Measurements from ENCODE around the gene TMEM164.

The TMEM164 gene

DNA sequence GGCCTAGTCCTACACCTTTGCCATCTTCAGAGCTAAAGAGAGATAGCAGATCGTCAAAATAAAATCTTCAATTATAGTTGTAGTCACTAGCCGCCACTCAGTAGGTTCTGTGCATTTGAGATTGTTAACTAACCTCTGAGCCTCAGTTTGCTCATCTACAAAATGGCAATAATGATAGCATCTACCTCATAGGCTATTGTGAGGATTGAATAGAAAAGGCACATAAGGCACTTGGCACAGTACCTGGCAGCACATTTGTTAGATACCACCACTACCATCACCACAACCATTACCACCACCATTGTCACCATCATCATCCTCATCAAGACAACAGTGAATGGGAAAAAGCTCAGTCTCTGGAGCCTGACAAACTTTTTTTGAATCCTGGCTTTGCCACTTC lies 180.4 kb downstream of the TMEM164 start:
- no peaks in the 10 kb centered on the region for H3K27me3 ChIP-seq (ENCODE audit: insufficient read depth, low read length, poor library complexity)
- H3K56ac ChIP-seq (ENCODE audit: low read length) = no peak overlapping the region
- no peak overlapping the region for H3K4me2 ChIP-seq (ENCODE audit: low read length)
- H3K27ac ChIP-seq (ENCODE audit: low read depth, low read length) = no peak overlapping the region
- H3K4me1 ChIP-seq (ENCODE audit: control insufficient read depth, low read depth, low read length) = no peaks in the 10 kb centered on the region
- no peak overlapping the region for H3K23ac ChIP-seq (ENCODE audit: low read length)
- H3K4me3 ChIP-seq (ENCODE audit: low read length) = no peak overlapping the region
- no peak for DNase-seq
- no peak overlapping the region for H2BK15ac ChIP-seq (replicated peaks; ENCODE audit: low read depth)
- no peak overlapping the region for H3K4ac ChIP-seq (ENCODE audit: low read depth, low read length)
- H2BK120ac ChIP-seq (ENCODE audit: low read depth, low read length) = no peak overlapping the region
- no peak overlapping the region for H4K8ac ChIP-seq (ENCODE audit: low read depth, low read length)
- no peaks in the 10 kb centered on the region for H3K79me1 ChIP-seq (ENCODE audit: low read length)
- WGBS (ENCODE audit: extremely low coverage, insufficient coverage, low lambda C conversion rate) = no CpG with 5 or more reads among the region's 2 CpGs
- no peak overlapping the region for H2BK5ac ChIP-seq (ENCODE audit: low read length)
- no peak overlapping the region for H3K9ac ChIP-seq (ENCODE audit: low read length)
- H3K18ac ChIP-seq (ENCODE audit: low read length) = no peak overlapping the region
- no peaks in the 10 kb centered on the region for H3K36me3 ChIP-seq (ENCODE audit: control insufficient read depth, insufficient read depth, low read length)
- H3K79me2 ChIP-seq (ENCODE audit: control insufficient read depth, insufficient read depth, low read length) = no peaks in the 10 kb centered on the region
- H4K5ac ChIP-seq (ENCODE audit: low read length) = no peak overlapping the region
- H2AK5ac ChIP-seq (ENCODE audit: low read length) = no peak overlapping the region

DNA sequence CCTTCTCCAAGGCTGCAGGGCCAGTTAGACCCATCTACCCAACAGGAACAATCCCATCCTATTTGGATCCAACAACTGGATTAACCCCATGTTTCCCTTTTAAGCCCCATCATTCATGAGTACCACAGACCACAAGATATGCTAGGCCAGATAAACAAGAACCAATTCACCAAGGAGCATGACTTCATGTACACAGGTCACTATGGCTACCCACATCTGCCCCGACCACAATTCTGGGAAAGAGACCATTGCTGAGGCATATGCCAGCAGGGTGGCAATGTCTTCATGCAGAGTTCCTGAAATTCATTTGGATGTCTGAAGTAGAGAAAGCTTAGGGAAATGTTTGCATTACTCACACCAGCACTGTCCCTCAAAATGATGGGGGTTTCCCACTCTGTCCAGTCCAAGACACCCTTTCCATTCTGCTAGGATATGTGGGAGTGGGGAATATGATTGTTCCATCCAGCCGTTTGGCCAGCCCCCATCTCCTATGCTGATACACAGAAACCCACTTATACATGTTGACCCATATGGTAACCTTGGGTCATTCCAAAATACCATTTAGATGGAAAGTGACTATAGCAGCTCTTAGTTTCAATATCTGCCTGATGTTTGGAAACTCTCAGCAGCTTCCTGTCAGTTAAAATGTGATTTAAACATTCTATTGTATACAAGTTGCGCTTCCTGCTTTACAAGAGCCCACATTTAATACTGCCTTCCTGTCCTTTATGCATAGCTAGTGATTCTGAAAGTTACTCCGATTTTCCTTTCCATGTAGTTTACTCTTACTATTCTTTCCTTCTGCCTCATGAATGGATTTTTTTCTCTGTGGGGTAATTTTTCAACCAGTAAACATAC lies 186.0 kb downstream of the TMEM164 start:
- H3K18ac ChIP-seq (ENCODE audit: low read length) = no peak overlapping the region
- no peak for DNase-seq

DNA sequence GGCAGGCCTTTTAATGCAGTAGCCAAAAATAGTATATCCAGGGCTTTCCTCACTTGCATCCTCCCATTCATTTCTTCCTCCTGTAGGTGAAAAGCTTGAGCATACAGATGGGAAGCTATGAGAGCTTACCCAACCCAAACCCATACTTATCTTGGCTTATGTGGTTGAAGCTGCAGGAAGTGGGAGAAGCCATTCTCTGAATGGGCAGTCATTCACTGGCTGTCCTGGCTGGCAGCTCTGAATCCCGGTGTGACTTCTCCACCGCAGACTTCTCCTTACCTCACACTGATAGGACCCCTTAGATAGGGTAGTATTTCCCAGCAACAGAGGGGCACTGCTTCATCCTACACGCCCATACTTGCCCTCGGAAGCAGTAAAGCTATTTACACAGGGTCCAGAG lies 189.6 kb downstream of the TMEM164 start:
- Histone ChIP-seq H3K4ac (ENCODE audit: low read depth, low read length) (no peak overlapping the region), H2AK5ac (ENCODE audit: low read length) (no peak overlapping the region), H3K23ac (ENCODE audit: low read length) (no peak overlapping the region), H4K5ac (ENCODE audit: low read length) (no peak overlapping the region), H3K4me1 (ENCODE audit: control insufficient read depth, low read depth, low read length) (no peaks in the 10 kb centered on the region), H3K56ac (ENCODE audit: low read length) (no peak overlapping the region), H2BK120ac (ENCODE audit: low read depth, low read length) (no peak overlapping the region), H3K79me1 (ENCODE audit: low read length) (no peaks in the 10 kb centered on the region), H3K27ac (ENCODE audit: low read depth, low read length) (no peak overlapping the region), H3K9ac (ENCODE audit: low read length) (no peak overlapping the region), H3K4me2 (ENCODE audit: low read length) (no peak overlapping the region), H3K18ac (ENCODE audit: low read length) (no peak overlapping the region), H3K36me3 (ENCODE audit: control insufficient read depth, insufficient read depth, low read length) (no peaks in the 10 kb centered on the region), H2BK15ac (replicated peaks; ENCODE audit: low read depth) (no peak overlapping the region), H3K4me3 (ENCODE audit: low read length) (no peak overlapping the region), H3K79me2 (ENCODE audit: control insufficient read depth, insufficient read depth, low read length) (no peaks in the 10 kb centered on the region), H4K8ac (ENCODE audit: low read depth, low read length) (no peak overlapping the region), H2BK5ac (ENCODE audit: low read length) (no peak overlapping the region), H3K27me3 (ENCODE audit: insufficient read depth, low read length, poor library complexity) (no peaks in the 10 kb centered on the region)
- DNase-seq = no peak
- WGBS (ENCODE audit: extremely low coverage, insufficient coverage, low lambda C conversion rate) = no CpG with 5 or more reads among the region's 4 CpGs

More for the DNA sequence above, 186.0 kb downstream of the TMEM164 start:
- Histone ChIP-seq H3K4me1 (ENCODE audit: control insufficient read depth, low read depth, low read length) (no peaks in the 10 kb centered on the region), H4K5ac (ENCODE audit: low read length) (no peak overlapping the region), H3K23ac (ENCODE audit: low read length) (no peak overlapping the region), H3K79me1 (ENCODE audit: low read length) (no peaks in the 10 kb centered on the region), H2BK5ac (ENCODE audit: low read length) (no peak overlapping the region), H3K56ac (ENCODE audit: low read length) (no peak overlapping the region), H3K4ac (ENCODE audit: low read depth, low read length) (no peak overlapping the region), H3K79me2 (ENCODE audit: control insufficient read depth, insufficient read depth, low read length) (no peaks in the 10 kb centered on the region), H3K36me3 (ENCODE audit: control insufficient read depth, insufficient read depth, low read length) (no peaks in the 10 kb centered on the region), H3K27me3 (ENCODE audit: insufficient read depth, low read length, poor library complexity) (no peaks in the 10 kb centered on the region), H4K8ac (ENCODE audit: low read depth, low read length) (no peak overlapping the region), H3K4me2 (ENCODE audit: low read length) (no peak overlapping the region), H2BK120ac (ENCODE audit: low read depth, low read length) (no peak overlapping the region), H3K9ac (ENCODE audit: low read length) (no peak overlapping the region), H3K4me3 (ENCODE audit: low read length) (no peak overlapping the region), H3K27ac (ENCODE audit: low read depth, low read length) (no peak overlapping the region), H2AK5ac (ENCODE audit: low read length) (no peak overlapping the region), H2BK15ac (replicated peaks; ENCODE audit: low read depth) (no peak overlapping the region)
- WGBS (ENCODE audit: extremely low coverage, insufficient coverage, low lambda C conversion rate) = no CpG with 5 or more reads among the region's 4 CpGs

DNA sequence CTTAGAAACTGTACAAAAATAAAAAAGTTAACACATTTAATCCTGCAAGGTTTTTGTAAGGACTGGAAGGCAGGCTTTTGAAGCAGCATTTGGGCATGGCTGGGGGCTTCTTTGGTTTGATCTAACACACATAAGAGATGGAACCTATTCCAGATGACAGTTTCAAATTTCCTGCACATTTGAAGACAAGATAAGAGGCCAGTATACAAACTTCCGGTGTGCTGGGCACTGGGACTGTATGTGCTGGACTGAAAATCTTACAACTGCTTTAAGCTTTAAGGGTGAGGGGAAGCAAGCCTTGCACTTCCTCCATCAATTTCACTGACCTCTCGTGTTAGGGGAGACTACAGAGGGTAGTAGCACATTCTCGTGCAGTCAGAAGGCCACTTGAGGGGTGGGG lies 192.1 kb downstream of the TMEM164 start:
- Histone ChIP-seq H3K23ac (ENCODE audit: low read length) (no peak overlapping the region), H3K27me3 (ENCODE audit: insufficient read depth, low read length, poor library complexity) (no peaks in the 10 kb centered on the region), H4K8ac (ENCODE audit: low read depth, low read length) (no peak overlapping the region), H3K79me2 (ENCODE audit: control insufficient read depth, insufficient read depth, low read length) (no peaks in the 10 kb centered on the region), H2AK5ac (ENCODE audit: low read length) (no peak overlapping the region), H3K79me1 (ENCODE audit: low read length) (no peaks in the 10 kb centered on the region), H2BK5ac (ENCODE audit: low read length) (no peak overlapping the region), H3K4me1 (ENCODE audit: control insufficient read depth, low read depth, low read length) (no peaks in the 10 kb centered on the region), H3K9ac (ENCODE audit: low read length) (no peak overlapping the region), H2BK15ac (replicated peaks; ENCODE audit: low read depth) (no peak overlapping the region), H3K18ac (ENCODE audit: low read length) (no peak overlapping the region), H3K36me3 (ENCODE audit: control insufficient read depth, insufficient read depth, low read length) (no peaks in the 10 kb centered on the region), H4K5ac (ENCODE audit: low read length) (no peak overlapping the region), H3K4me3 (ENCODE audit: low read length) (no peak overlapping the region), H3K56ac (ENCODE audit: low read length) (no peak overlapping the region), H3K27ac (ENCODE audit: low read depth, low read length) (no peak overlapping the region), H3K4me2 (ENCODE audit: low read length) (no peak overlapping the region), H2BK120ac (ENCODE audit: low read depth, low read length) (no peak overlapping the region), H3K4ac (ENCODE audit: low read depth, low read length) (no peak overlapping the region)
- DNase-seq = no peak
- no CpG with 5 or more reads among the region's 3 CpGs for WGBS (ENCODE audit: extremely low coverage, insufficient coverage, low lambda C conversion rate)

DNA sequence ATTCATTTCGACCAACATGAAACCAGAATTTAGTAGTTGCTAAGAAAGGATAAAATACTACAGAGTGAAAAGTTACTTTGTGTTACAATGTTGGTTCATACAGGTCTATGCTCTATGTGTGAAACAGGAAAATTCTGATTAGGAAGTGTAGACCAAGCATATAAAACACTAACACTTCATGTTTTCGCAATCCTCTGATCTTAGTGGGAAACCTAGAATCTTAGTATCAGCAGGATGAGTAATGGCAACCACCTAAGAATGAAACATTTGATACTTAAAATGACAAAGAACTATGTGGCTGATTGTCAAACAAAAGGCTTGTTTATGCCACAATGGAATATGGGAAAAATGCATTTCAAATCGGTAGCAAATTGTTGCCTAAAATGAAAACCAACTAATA lies 198.9 kb downstream of the TMEM164 start:
- H3K79me2 ChIP-seq (ENCODE audit: control insufficient read depth, insufficient read depth, low read length) = no peaks in the 10 kb centered on the region
- H3K4ac ChIP-seq (ENCODE audit: low read depth, low read length) = no peak overlapping the region
- no peak overlapping the region for H3K4me3 ChIP-seq (ENCODE audit: low read length)
- WGBS (ENCODE audit: extremely low coverage, insufficient coverage, low lambda C conversion rate) = no CpG with 5 or more reads among the region's 3 CpGs
- no peak overlapping the region for H3K18ac ChIP-seq (ENCODE audit: low read length)
- H3K9ac ChIP-seq (ENCODE audit: low read length) = no peak overlapping the region
- no peaks in the 10 kb centered on the region for H3K27me3 ChIP-seq (ENCODE audit: insufficient read depth, low read length, poor library complexity)
- no peak overlapping the region for H2BK120ac ChIP-seq (ENCODE audit: low read depth, low read length)
- H4K5ac ChIP-seq (ENCODE audit: low read length) = no peak overlapping the region
- no peak overlapping the region for H3K4me2 ChIP-seq (ENCODE audit: low read length)
- H3K36me3 ChIP-seq (ENCODE audit: control insufficient read depth, insufficient read depth, low read length) = no peaks in the 10 kb centered on the region
- H3K23ac ChIP-seq (ENCODE audit: low read length) = no peak overlapping the region
- H2BK15ac ChIP-seq (replicated peaks; ENCODE audit: low read depth) = no peak overlapping the region
- H3K4me1 ChIP-seq (ENCODE audit: control insufficient read depth, low read depth, low read length) = no peaks in the 10 kb centered on the region
- H3K56ac ChIP-seq (ENCODE audit: low read length) = no peak overlapping the region
- no peak for DNase-seq
- no peaks in the 10 kb centered on the region for H3K79me1 ChIP-seq (ENCODE audit: low read length)
- H3K27ac ChIP-seq (ENCODE audit: low read depth, low read length) = no peak overlapping the region
- H2BK5ac ChIP-seq (ENCODE audit: low read length) = no peak overlapping the region
- H2AK5ac ChIP-seq (ENCODE audit: low read length) = no peak overlapping the region
- no peak overlapping the region for H4K8ac ChIP-seq (ENCODE audit: low read depth, low read length)

DNA sequence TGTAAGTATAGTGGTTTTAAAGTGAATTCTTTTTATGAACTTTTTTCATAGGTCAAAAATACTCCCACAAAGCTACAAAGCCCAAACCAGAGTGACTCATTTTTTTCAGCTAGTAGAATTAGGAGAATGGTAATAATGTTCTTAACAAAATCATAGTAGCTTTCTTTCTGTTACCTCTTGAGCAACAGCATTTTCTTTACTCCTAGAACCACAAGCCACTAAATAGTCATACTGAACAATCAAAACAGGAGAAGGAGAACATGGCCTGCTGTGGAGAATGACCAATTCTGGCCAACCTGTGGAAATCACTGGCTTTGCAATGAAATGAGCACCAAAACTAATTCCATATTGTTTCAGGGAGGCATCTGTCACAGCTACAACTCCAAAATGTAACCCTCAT lies 202.1 kb downstream of the TMEM164 start:
- no peak for DNase-seq
- H4K5ac ChIP-seq (ENCODE audit: low read length) = no peak overlapping the region
- H3K79me1 ChIP-seq (ENCODE audit: low read length) = no peaks in the 10 kb centered on the region
- no peak overlapping the region for H3K27ac ChIP-seq (ENCODE audit: low read depth, low read length)
- no peak overlapping the region for H2BK15ac ChIP-seq (replicated peaks; ENCODE audit: low read depth)
- H3K4me2 ChIP-seq (ENCODE audit: low read length) = no peak overlapping the region
- H3K56ac ChIP-seq (ENCODE audit: low read length) = no peak overlapping the region
- no peak overlapping the region for H3K23ac ChIP-seq (ENCODE audit: low read length)
- H3K4ac ChIP-seq (ENCODE audit: low read depth, low read length) = no peak overlapping the region
- H2BK120ac ChIP-seq (ENCODE audit: low read depth, low read length) = no peak overlapping the region
- no peak overlapping the region for H2BK5ac ChIP-seq (ENCODE audit: low read length)
- H3K79me2 ChIP-seq (ENCODE audit: control insufficient read depth, insufficient read depth, low read length) = no peaks in the 10 kb centered on the region
- no peaks in the 10 kb centered on the region for H3K36me3 ChIP-seq (ENCODE audit: control insufficient read depth, insufficient read depth, low read length)
- no peak overlapping the region for H3K9ac ChIP-seq (ENCODE audit: low read length)
- no peaks in the 10 kb centered on the region for H3K27me3 ChIP-seq (ENCODE audit: insufficient read depth, low read length, poor library complexity)
- no peak overlapping the region for H3K18ac ChIP-seq (ENCODE audit: low read length)
- H4K8ac ChIP-seq (ENCODE audit: low read depth, low read length) = no peak overlapping the region
- no peaks in the 10 kb centered on the region for H3K4me1 ChIP-seq (ENCODE audit: control insufficient read depth, low read depth, low read length)
- H2AK5ac ChIP-seq (ENCODE audit: low read length) = no peak overlapping the region
- H3K4me3 ChIP-seq (ENCODE audit: low read length) = no peak overlapping the region
